Measurements from ENCODE around the gene AGTPBP1. TPM values are rescaled to one million over a fixed set of nuclear protein-coding genes. Genes with fewer than 3 reads are reported as not detected.

AGTPBP1 gene
- total RNA-seq, 1 donor from 2014 or later, result 122 TPM

GRCh38 chr9:85713897-85714296 is 27.9 kb downstream of the AGTPBP1 start:
- Histone ChIP-seq H3K79me2 (ENCODE audit: low read depth) (peaks cover 86% of the 10 kb centered on the region), H3K4me1 (no peaks in the 10 kb centered on the region), H3K36me3 (no peaks in the 10 kb centered on the region), H4K20me1 (ENCODE audit: low read depth) (peaks cover 4% of the 10 kb centered on the region), H3K27ac (no peak overlapping the region), H3K4me3 (no peak overlapping the region), H2AFZ (replicated peaks) (no peak overlapping the region), H3K9ac (no peak overlapping the region), H3F3A (ENCODE audit: low read depth) (no peaks in the 10 kb centered on the region), H3K4me2 (no peak overlapping the region), H3K9me3 (ENCODE audit: low read depth) (no peaks in the 10 kb centered on the region), H3K27me3 (no peaks in the 10 kb centered on the region)
- Mint-ChIP-seq H3K4me1 (no peaks in the 10 kb centered on the region), H3K9me3 (peaks cover 11% of the 10 kb centered on the region), H3K4me3 (no peak overlapping the region), H3K36me3 (peaks cover 17% of the 10 kb centered on the region), H3K27me3 (ENCODE audit: insufficient read depth, low read depth) (no peaks in the 10 kb centered on the region), H3K27ac (no peak overlapping the region)
- TF ChIP-seq CTCF (IDR thresholded peaks at IDR 0.05) (no peak), EZH2 (IDR thresholded peaks at IDR 0.05) (no peak), EZH2phosphoT487 (IDR thresholded peaks at IDR 0.05) (no peak)
- DNase-seq (ENCODE audit: low spot score), result no peak

DNA sequence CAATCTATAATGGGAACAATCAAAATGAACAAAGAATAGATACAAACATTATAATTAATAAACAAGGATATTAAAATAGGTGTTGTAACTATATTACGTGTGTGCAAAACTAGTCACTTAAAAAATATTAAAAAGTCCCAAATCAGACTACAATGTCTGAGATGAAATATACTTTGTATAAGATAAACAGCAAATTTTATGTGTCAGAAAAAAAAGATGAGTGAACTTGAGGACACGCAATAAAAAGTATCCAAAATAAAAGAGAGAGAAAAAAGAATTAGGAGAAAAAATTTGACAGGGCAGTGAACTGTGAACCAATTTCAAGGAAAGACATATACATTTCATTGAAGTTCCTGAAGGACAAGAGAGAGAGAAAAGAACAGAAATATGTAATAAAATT is 37.0 kb downstream of the AGTPBP1 start:
- peaks cover 40% of the 10 kb centered on the region for H3K36me3 Mint-ChIP-seq
- no peak overlapping the region for H3K27ac ChIP-seq
- H2AFZ ChIP-seq (replicated peaks), result no peak overlapping the region
- no peak overlapping the region for H3K27ac Mint-ChIP-seq
- no peaks in the 10 kb centered on the region for H3K27me3 ChIP-seq
- H3K9me3 ChIP-seq (ENCODE audit: low read depth), result no peaks in the 10 kb centered on the region
- H3K4me3 ChIP-seq, result no peak overlapping the region
- no peaks in the 10 kb centered on the region for H3K4me1 ChIP-seq
- H3K4me3 Mint-ChIP-seq, result no peak overlapping the region
- no peaks in the 10 kb centered on the region for H3K4me1 Mint-ChIP-seq
- no peak for TF ChIP-seq EZH2phosphoT487 (IDR thresholded peaks at IDR 0.05)
- TF ChIP-seq CTCF (IDR thresholded peaks at IDR 0.05), result no peak
- TF ChIP-seq EZH2 (IDR thresholded peaks at IDR 0.05), result no peak
- H3K36me3 ChIP-seq, result no peaks in the 10 kb centered on the region
- H3K4me2 ChIP-seq, result no peak overlapping the region
- H3K27me3 Mint-ChIP-seq (ENCODE audit: insufficient read depth, low read depth), result peaks cover 4% of the 10 kb centered on the region
- peaks cover 82% of the 10 kb centered on the region for H3K79me2 ChIP-seq (ENCODE audit: low read depth)
- peaks cover 25% of the 10 kb centered on the region for H3K9me3 Mint-ChIP-seq
- H3K9ac ChIP-seq, result no peak overlapping the region
- H4K20me1 ChIP-seq (ENCODE audit: low read depth), result peaks cover 9% of the 10 kb centered on the region
- H3F3A ChIP-seq (ENCODE audit: low read depth), result no peaks in the 10 kb centered on the region
- DNase-seq (ENCODE audit: low spot score), result no peak

- no peaks in the 10 kb centered on the region for H3K4me1 ChIP-seq
These were observed 38.4 kb downstream of the AGTPBP1 start for GRCh38 chr9:85703398-85703797.

More at GRCh38 chr9:85703398-85703797, 38.4 kb downstream of the AGTPBP1 start:
- TF ChIP-seq CTCF (IDR thresholded peaks at IDR 0.05) (no peak), EZH2phosphoT487 (IDR thresholded peaks at IDR 0.05) (no peak), EZH2 (IDR thresholded peaks at IDR 0.05) (no peak)
- H3K36me3 Mint-ChIP-seq, result peaks cover 32% of the 10 kb centered on the region
- Histone ChIP-seq H3K4me2 (no peak overlapping the region), H3F3A (ENCODE audit: low read depth) (no peaks in the 10 kb centered on the region), H3K79me2 (ENCODE audit: low read depth) (peaks cover 80% of the 10 kb centered on the region), H2AFZ (replicated peaks) (no peak overlapping the region), H3K9ac (no peak overlapping the region), H3K9me3 (ENCODE audit: low read depth) (no peaks in the 10 kb centered on the region), H3K27me3 (no peaks in the 10 kb centered on the region), H3K27ac (no peak overlapping the region), H3K4me3 (no peak overlapping the region), H3K36me3 (no peaks in the 10 kb centered on the region), H4K20me1 (ENCODE audit: low read depth) (peaks cover 9% of the 10 kb centered on the region)
- H3K4me3 Mint-ChIP-seq, result no peak overlapping the region
- H3K4me1 Mint-ChIP-seq, result no peaks in the 10 kb centered on the region
- no peak for DNase-seq (ENCODE audit: low spot score)
- H3K27me3 Mint-ChIP-seq (ENCODE audit: insufficient read depth, low read depth), result peaks cover 4% of the 10 kb centered on the region
- H3K27ac Mint-ChIP-seq, result no peak overlapping the region
- peaks cover 20% of the 10 kb centered on the region for H3K9me3 Mint-ChIP-seq

Data from neural progenitor cell (in vitro differentiated cells).